GM23338 (cell line): ENCODE measurements around the gene RAP1GAP2. TPM values are rescaled to one million over a fixed set of nuclear protein-coding genes. Genes with fewer than 3 reads are reported as not detected.

Experiments
- ATAC-seq: fragments of 200-7000 bp; cut with Tn5 transposase; 3 replicates; pipeline ENCODE4 v1.9.1; 2020
- DNase-seq: peaks from one replicate; pipeline ENCODE4 v3.0.0-alpha.2; 2015; ENCODE audit warnings: low spot score
- H2AFZ ChIP-seq: fragments of 200-600 bp; sonication (generic); 2 replicates; pipeline ENCODE4 v1.8.0; 2016; ENCODE audit warnings: antibody characterized with exemption, mild to moderate bottlenecking, moderate library complexity
- H3F3A ChIP-seq: fragments of 200-600 bp; sonication (generic); replicated peaks from 2 replicates; pipeline ENCODE4 v1.8.0; 2017; ENCODE audit warnings: antibody characterized with exemption, mixed run types, low read depth
- H3K27ac ChIP-seq: fragments of 200-600 bp; sonication (generic); 2 replicates; pipeline ENCODE4 v1.6.1; 2016; ENCODE audit warnings: low read depth
- H3K27me3 ChIP-seq: fragments of 200-600 bp; sonication (generic); 2 replicates; pipeline ENCODE4 v1.8.0; 2016; ENCODE audit warnings: mild to moderate bottlenecking, mixed run types, moderate library complexity; ENCODE audit not compliant: insufficient read depth
- H3K36me3 ChIP-seq: fragments of 200-600 bp; sonication (generic); 2 replicates; pipeline ENCODE4 v1.8.0; 2016; ENCODE audit warnings: mild to moderate bottlenecking; ENCODE audit not compliant: insufficient read depth
- H3K4me1 ChIP-seq: fragments of 200-600 bp; sonication (generic); 2 replicates; pipeline ENCODE4 v1.8.0; 2016; ENCODE audit warnings: mild to moderate bottlenecking, moderate library complexity; ENCODE audit not compliant: insufficient read depth
- H3K4me2 ChIP-seq: fragments of 200-600 bp; sonication (generic); 2 replicates; pipeline ENCODE4 v1.7.1; 2017; ENCODE audit warnings: mixed run types
- H3K4me3 ChIP-seq: fragments of 200-600 bp; sonication (generic); 2 replicates; pipeline ENCODE4 v1.6.1; 2016; ENCODE audit warnings: mixed run types
- H3K79me2 ChIP-seq: fragments of 200-600 bp; sonication (generic); replicated peaks from 2 replicates; pipeline ENCODE4 v1.8.0; 2017; ENCODE audit warnings: mild to moderate bottlenecking; ENCODE audit not compliant: insufficient read depth
- H3K9me2 ChIP-seq: fragments of 200-600 bp; sonication (generic); 2 replicates; pipeline ENCODE4 v1.8.0; 2017; ENCODE audit not compliant: insufficient read depth
- H4K20me1 ChIP-seq: fragments of 200-600 bp; sonication (generic); replicated peaks from 2 replicates; pipeline ENCODE4 v1.8.0; 2017; ENCODE audit warnings: mild to moderate bottlenecking; ENCODE audit not compliant: insufficient read depth
- H3K27ac Mint-ChIP-seq: 2 replicates; pipeline ENCODE4 v1.8.0; 2020; ENCODE audit warnings: inconsistent platforms, mild to moderate bottlenecking, moderate library complexity, mixed read lengths
- H3K27me3 Mint-ChIP-seq: 3 replicates; pipeline ENCODE4 v1.8.0; 2022; ENCODE audit warnings: low read depth, mild to moderate bottlenecking, moderate library complexity, mixed read lengths, inconsistent platforms; ENCODE audit not compliant: insufficient read depth, poor library complexity
- H3K36me3 Mint-ChIP-seq: 3 replicates; pipeline ENCODE4 v1.8.0; 2021; ENCODE audit warnings: low read depth, mild to moderate bottlenecking, inconsistent platforms, moderate library complexity, mixed read lengths
- H3K4me1 Mint-ChIP-seq: 3 replicates; pipeline ENCODE4 v1.8.0; 2020; ENCODE audit warnings: mild to moderate bottlenecking, inconsistent platforms, mixed read lengths
- H3K4me3 Mint-ChIP-seq: 3 replicates; pipeline ENCODE4 v1.8.0; 2021; ENCODE audit warnings: moderate library complexity, mild to moderate bottlenecking, inconsistent platforms, mixed read lengths
- H3K9me3 Mint-ChIP-seq: 3 replicates; pipeline ENCODE4 v1.8.0; 2020; ENCODE audit warnings: moderate library complexity, mild to moderate bottlenecking, inconsistent platforms, mixed read lengths
- CREB1 ChIP-seq: fragments of 250-450 bp; sonication (Bioruptor Pico); IDR thresholded peaks from 2 replicates; pipeline ENCODE4 v1.5.0; 2020; ENCODE audit warnings: low read depth, mild to moderate bottlenecking, moderate library complexity
- EZH2 ChIP-seq: fragments of 200-600 bp; sonication (generic); IDR thresholded peaks from one replicate; pipeline ENCODE4 v1.8.0; 2017; ENCODE audit warnings: antibody characterized with exemption, mild to moderate bottlenecking, low read depth; ENCODE audit not compliant: unreplicated experiment
- EZH2phosphoT487 ChIP-seq: fragments of 200-600 bp; sonication (generic); IDR thresholded peaks from one replicate; pipeline ENCODE4 v1.8.1; 2018; ENCODE audit warnings: antibody characterized with exemption; ENCODE audit not compliant: unreplicated experiment
- JUNB ChIP-seq: IDR thresholded peaks from one replicate; pipeline ENCODE4 v1.6.1; 2016; ENCODE audit warnings: antibody characterized with exemption; ENCODE audit not compliant: unreplicated experiment
- NANOG ChIP-seq: IDR thresholded peaks from 2 replicates; pipeline ENCODE4 v1.6.1; 2016; ENCODE audit warnings: antibody characterized with exemption, borderline replicate concordance
- POLR2AphosphoS5 ChIP-seq: IDR thresholded peaks from 2 replicates; pipeline ENCODE4 v1.6.1; 2016; ENCODE audit warnings: antibody characterized with exemption, low read depth
- STAT1 ChIP-seq: IDR thresholded peaks from one replicate; pipeline ENCODE4 v1.6.1; 2016; ENCODE audit warnings: antibody characterized with exemption; ENCODE audit not compliant: unreplicated experiment
- ZNF114 ChIP-seq: fragments of 250-450 bp; sonication (Bioruptor Pico); IDR thresholded peaks from 2 replicates; pipeline ENCODE4 v1.5.0; 2020; ENCODE audit warnings: mild to moderate bottlenecking, moderate library complexity
- ZNF331 ChIP-seq: fragments of 250-450 bp; sonication (Bioruptor Pico); IDR thresholded peaks from 2 replicates; pipeline ENCODE4 v1.5.0; 2020; ENCODE audit warnings: low read depth, mild to moderate bottlenecking, moderate library complexity
- polyA plus RNA-seq: library from polyadenylated mRNA; unstranded; fragments of >200 nt; fragmentation: Nextera tagmentation; extraction: Ambion mirVana; gene quantifications from 2 replicates; pipeline ENCODE4 v1.2.1, GENCODE V29; 2016
- total RNA-seq: library from RNA; depleted of rRNA; stranded (reverse); fragments of >200 nt; shearing (Covaris generic); gene quantifications from 2 replicates; pipeline ENCODE4 v1.2.3, GENCODE V29; 2014
- TF ChIP-seq, protein P1 (sequence below): IDR thresholded peaks from 2 replicates; pipeline ENCODE4 v1.6.1; 2016; ENCODE audit warnings: antibody characterized with exemption
- TF ChIP-seq, protein P2 (sequence below): IDR thresholded peaks from one replicate; pipeline ENCODE4 v1.6.1; 2018; ENCODE audit warnings: antibody characterized with exemption; ENCODE audit not compliant: unreplicated experiment
- TF ChIP-seq, protein P3 (sequence below), 2 experiments: fragments of 200-600 bp in 1 of 2; sonication (generic) in 1 of 2; conservative IDR thresholded peaks; 2 replicates each; pipeline versions ENCODE4 v1.5.1 to v1.6.1; 2016 to 2017; ENCODE audit warnings: antibody characterized with exemption in 2 of 2, low read depth in 2 of 2, mild to moderate bottlenecking in 2 of 2, moderate library complexity in 1 of 2
- TF ChIP-seq, protein P4 (sequence below): fragments of 250-450 bp; sonication (Bioruptor Pico); IDR thresholded peaks from 2 replicates; pipeline ENCODE4 v1.5.0; 2020; ENCODE audit warnings: mild to moderate bottlenecking, moderate library complexity

Gene RAP1GAP2
- total and polyA plus RNA-seq, 2 experiments from 2014 or later = 17.8 to 46.1 TPM

DNA sequence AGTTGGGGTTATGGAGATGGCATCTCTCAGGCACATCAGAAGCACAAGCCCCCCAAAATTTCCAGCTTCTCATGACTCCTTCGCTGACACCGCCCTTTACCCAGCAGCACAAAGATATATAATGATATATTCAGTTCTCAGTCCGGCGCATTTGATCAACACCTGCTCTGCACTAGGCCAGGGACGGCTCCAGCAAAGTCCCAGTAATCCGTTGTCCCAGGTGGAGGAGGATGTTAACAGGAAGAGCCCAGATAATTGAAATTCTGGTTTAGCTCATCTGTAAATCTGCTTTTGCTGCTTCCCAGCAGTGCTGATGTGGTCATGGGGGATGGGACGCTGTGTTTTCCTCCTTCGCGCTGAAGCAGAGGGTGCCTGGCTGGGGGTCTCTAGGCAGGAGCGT lies 135.6 kb downstream of the RAP1GAP2 start:
- H3F3A ChIP-seq = peaks cover 6% of the 10 kb centered on the region; the same call in 1 of the 2 replicates
- peaks cover 24% of the 10 kb centered on the region for H3K4me1 ChIP-seq
- peaks cover 7% of the 10 kb centered on the region; the same call in 1 of the 2 replicates for H3K36me3 ChIP-seq
- no peak; the same call in 2 of the 3 replicates for ATAC-seq
- Mint-ChIP-seq H3K4me1 (peaks cover 34% of the 10 kb centered on the region), H3K9me3 (no peaks in the 10 kb centered on the region), H3K36me3 (peaks cover 16% of the 10 kb centered on the region), H3K27me3 (peaks cover 28% of the 10 kb centered on the region), H3K27ac (no peak overlapping the region), H3K4me3 (peak overlapping the region; percentile 23)
- no peak overlapping the region for H2AFZ ChIP-seq
- H3K9me2 ChIP-seq = no peaks in the 10 kb centered on the region
- no peak overlapping the region for H3K4me3 ChIP-seq
- peaks cover 47% of the 10 kb centered on the region; the same call in 1 of the 2 replicates for H4K20me1 ChIP-seq
- H3K27ac ChIP-seq = 0 out of 2 replicates have a peak overlapping the region, but pooled peaks have one; percentile 32
- H3K27me3 ChIP-seq = no peaks in the 10 kb centered on the region
- TF ChIP-seq, protein P1, sequence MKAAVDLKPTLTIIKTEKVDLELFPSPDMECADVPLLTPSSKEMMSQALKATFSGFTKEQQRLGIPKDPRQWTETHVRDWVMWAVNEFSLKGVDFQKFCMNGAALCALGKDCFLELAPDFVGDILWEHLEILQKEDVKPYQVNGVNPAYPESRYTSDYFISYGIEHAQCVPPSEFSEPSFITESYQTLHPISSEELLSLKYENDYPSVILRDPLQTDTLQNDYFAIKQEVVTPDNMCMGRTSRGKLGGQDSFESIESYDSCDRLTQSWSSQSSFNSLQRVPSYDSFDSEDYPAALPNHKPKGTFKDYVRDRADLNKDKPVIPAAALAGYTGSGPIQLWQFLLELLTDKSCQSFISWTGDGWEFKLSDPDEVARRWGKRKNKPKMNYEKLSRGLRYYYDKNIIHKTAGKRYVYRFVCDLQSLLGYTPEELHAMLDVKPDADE = no peak
- TF ChIP-seq, protein P2, sequence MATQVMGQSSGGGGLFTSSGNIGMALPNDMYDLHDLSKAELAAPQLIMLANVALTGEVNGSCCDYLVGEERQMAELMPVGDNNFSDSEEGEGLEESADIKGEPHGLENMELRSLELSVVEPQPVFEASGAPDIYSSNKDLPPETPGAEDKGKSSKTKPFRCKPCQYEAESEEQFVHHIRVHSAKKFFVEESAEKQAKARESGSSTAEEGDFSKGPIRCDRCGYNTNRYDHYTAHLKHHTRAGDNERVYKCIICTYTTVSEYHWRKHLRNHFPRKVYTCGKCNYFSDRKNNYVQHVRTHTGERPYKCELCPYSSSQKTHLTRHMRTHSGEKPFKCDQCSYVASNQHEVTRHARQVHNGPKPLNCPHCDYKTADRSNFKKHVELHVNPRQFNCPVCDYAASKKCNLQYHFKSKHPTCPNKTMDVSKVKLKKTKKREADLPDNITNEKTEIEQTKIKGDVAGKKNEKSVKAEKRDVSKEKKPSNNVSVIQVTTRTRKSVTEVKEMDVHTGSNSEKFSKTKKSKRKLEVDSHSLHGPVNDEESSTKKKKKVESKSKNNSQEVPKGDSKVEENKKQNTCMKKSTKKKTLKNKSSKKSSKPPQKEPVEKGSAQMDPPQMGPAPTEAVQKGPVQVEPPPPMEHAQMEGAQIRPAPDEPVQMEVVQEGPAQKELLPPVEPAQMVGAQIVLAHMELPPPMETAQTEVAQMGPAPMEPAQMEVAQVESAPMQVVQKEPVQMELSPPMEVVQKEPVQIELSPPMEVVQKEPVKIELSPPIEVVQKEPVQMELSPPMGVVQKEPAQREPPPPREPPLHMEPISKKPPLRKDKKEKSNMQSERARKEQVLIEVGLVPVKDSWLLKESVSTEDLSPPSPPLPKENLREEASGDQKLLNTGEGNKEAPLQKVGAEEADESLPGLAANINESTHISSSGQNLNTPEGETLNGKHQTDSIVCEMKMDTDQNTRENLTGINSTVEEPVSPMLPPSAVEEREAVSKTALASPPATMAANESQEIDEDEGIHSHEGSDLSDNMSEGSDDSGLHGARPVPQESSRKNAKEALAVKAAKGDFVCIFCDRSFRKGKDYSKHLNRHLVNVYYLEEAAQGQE = no peak
- TF ChIP-seq EZH2phosphoT487 = no peak
- TF ChIP-seq STAT1 = no peak
- TF ChIP-seq ZNF331 = no peak
- TF ChIP-seq, protein P3, sequence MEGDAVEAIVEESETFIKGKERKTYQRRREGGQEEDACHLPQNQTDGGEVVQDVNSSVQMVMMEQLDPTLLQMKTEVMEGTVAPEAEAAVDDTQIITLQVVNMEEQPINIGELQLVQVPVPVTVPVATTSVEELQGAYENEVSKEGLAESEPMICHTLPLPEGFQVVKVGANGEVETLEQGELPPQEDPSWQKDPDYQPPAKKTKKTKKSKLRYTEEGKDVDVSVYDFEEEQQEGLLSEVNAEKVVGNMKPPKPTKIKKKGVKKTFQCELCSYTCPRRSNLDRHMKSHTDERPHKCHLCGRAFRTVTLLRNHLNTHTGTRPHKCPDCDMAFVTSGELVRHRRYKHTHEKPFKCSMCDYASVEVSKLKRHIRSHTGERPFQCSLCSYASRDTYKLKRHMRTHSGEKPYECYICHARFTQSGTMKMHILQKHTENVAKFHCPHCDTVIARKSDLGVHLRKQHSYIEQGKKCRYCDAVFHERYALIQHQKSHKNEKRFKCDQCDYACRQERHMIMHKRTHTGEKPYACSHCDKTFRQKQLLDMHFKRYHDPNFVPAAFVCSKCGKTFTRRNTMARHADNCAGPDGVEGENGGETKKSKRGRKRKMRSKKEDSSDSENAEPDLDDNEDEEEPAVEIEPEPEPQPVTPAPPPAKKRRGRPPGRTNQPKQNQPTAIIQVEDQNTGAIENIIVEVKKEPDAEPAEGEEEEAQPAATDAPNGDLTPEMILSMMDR (conservative IDR thresholded peaks at IDR 0.05; ENCODE audit: low read depth in 2 of 2) = no peak
- no peak for TF ChIP-seq POLR2AphosphoS5
- TF ChIP-seq CREB1 (CRISPR knock-in tag) = no peak
- TF ChIP-seq JUNB = no peak
- TF ChIP-seq, protein P4, sequence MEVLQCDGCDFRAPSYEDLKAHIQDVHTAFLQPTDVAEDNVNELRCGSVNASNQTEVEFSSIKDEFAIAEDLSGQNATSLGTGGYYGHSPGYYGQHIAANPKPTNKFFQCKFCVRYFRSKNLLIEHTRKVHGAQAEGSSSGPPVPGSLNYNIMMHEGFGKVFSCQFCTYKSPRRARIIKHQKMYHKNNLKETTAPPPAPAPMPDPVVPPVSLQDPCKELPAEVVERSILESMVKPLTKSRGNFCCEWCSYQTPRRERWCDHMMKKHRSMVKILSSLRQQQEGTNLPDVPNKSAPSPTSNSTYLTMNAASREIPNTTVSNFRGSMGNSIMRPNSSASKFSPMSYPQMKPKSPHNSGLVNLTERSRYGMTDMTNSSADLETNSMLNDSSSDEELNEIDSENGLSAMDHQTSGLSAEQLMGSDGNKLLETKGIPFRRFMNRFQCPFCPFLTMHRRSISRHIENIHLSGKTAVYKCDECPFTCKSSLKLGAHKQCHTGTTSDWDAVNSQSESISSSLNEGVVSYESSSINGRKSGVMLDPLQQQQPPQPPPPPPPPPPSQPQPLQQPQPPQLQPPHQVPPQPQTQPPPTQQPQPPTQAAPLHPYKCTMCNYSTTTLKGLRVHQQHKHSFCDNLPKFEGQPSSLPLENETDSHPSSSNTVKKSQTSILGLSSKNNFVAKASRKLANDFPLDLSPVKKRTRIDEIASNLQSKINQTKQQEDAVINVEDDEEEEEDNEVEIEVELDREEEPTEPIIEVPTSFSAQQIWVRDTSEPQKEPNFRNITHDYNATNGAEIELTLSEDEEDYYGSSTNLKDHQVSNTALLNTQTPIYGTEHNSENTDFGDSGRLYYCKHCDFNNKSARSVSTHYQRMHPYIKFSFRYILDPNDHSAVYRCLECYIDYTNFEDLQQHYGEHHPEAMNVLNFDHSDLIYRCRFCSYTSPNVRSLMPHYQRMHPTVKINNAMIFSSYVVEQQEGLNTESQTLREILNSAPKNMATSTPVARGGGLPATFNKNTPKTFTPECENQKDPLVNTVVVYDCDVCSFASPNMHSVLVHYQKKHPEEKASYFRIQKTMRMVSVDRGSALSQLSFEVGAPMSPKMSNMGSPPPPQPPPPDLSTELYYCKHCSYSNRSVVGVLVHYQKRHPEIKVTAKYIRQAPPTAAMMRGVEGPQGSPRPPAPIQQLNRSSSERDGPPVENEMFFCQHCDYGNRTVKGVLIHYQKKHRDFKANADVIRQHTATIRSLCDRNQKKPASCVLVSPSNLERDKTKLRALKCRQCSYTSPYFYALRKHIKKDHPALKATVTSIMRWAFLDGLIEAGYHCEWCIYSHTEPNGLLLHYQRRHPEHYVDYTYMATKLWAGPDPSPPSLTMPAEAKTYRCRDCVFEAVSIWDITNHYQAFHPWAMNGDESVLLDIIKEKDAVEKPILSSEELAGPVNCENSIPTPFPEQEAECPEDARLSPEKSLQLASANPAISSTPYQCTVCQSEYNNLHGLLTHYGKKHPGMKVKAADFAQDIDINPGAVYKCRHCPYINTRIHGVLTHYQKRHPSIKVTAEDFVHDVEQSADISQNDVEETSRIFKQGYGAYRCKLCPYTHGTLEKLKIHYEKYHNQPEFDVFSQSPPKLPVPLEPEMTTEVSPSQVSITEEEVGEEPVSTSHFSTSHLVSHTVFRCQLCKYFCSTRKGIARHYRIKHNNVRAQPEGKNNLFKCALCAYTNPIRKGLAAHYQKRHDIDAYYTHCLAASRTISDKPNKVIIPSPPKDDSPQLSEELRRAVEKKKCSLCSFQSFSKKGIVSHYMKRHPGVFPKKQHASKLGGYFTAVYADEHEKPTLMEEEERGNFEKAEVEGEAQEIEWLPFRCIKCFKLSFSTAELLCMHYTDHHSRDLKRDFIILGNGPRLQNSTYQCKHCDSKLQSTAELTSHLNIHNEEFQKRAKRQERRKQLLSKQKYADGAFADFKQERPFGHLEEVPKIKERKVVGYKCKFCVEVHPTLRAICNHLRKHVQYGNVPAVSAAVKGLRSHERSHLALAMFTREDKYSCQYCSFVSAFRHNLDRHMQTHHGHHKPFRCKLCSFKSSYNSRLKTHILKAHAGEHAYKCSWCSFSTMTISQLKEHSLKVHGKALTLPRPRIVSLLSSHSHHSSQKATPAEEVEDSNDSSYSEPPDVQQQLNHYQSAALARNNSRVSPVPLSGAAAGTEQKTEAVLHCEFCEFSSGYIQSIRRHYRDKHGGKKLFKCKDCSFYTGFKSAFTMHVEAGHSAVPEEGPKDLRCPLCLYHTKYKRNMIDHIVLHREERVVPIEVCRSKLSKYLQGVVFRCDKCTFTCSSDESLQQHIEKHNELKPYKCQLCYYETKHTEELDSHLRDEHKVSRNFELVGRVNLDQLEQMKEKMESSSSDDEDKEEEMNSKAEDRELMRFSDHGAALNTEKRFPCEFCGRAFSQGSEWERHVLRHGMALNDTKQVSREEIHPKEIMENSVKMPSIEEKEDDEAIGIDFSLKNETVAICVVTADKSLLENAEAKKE (CRISPR knock-in tag) = no peak
- TF ChIP-seq ZNF114 (CRISPR knock-in tag) = no peak
- TF ChIP-seq NANOG = no peak
- no peak for TF ChIP-seq EZH2
- 0 out of 2 replicates have a peak overlapping the region, but pooled peaks have one; percentile 2 for H3K4me2 ChIP-seq
- H3K79me2 ChIP-seq = peaks cover 40% of the 10 kb centered on the region
- no peak for DNase-seq
